Measurements from ENCODE around the gene POP7. TPM values are rescaled to one million over a fixed set of nuclear protein-coding genes. Genes with fewer than 3 reads are reported as not detected.
"Not testable (repeated sequence)": the region's sequence is repeated elsewhere in the genome, so short reads cannot be mapped to it uniquely, and the experiment has no call there.

POP7 gene
- 48.6 TPM for polyA plus RNA-seq

DNA sequence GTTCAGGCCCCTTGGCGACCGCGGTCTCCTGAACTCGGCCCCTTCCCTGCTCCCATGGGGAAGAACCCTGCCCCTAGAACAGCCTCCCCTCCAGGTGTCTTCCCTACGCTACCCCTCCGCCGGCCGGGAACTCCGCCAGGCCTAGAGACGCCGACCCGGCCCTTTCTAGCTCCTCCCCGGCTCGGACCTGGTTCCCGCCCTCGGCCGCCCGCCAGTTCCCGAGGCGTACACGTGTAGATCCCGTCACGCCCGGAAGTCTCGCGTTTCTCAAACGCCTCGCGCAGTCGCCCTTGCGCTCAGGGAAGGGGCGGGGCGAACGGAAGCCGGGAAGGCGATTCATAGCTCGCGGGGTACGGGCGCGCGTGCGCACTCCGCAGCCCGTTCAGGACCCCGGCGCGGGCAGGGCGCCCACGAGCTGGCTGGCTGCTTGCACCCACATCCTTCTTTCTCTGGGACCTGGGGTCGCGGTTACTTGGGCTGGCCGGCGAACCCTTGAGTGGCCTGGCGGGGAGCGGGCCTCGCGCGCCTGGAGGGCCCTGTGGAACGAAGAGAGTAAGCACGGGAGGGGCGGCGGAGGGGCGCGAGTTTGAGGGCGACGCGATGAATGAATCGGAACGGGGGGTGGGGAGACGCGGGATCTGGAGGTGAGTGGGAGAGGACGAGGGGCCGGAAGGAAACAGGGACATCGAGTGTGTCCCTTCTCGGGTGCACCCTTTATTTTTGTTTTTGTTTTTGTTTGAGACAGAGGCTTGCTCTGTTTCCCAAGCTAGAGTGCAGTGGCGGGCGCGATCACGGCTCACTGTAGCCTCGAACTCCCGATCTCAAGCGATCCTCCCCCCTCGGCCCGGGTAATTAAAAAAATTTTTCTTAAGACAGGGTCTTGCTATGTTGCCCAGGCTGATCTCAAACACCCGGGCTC lies at the start of gene POP7:
TSS of gene POP7 (plus strand) at position 369 of the 919 bp plus-strand sequence. CDS start 710 bp downstream, outside the sequence.
- Mint-ChIP-seq H3K36me3 (peaks cover 1% of the 10 kb centered on the region), H3K4me3 (peak within 1 kb of the TSS; percentile 86 to 97 (median 94)), H3K27ac (peak within 1 kb of the TSS; percentile 79 to 97 (median 94)), H3K4me1 (peaks cover 0 to 6% (median 4%) of the 10 kb centered on the region in 3 donors), H3K27me3 (no peaks in the 10 kb centered on the region), H3K9me3 (no peaks in the 10 kb centered on the region)

DNA sequence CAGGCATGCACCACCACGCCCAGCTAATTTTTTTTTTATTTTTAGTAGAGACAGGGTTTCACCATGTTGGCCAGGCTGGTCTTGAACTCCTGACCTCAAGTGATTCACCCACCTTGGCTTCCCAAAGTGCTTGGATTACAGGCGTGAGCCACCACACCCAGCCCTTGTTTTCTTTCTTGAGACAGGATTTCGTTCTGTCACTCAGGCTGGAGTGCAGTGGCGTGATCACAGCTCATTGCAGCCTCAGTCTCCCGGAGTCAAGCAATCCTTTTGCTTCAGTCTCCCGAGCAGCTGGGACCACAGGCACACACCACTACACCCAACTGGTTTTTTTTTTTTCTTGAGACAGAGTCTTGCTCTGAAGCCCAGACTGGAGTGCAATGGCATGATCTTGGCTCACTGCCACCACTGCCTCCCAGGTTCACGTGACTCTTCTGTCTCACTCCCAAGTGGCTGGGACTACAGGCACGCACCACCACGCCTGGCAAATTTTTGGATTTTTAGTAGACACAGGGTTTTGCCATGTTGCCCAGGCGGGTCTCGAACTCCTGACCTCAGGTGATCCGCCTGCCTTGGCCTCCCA lies 43.6 kb upstream of the POP7 start:
- H3K27me3 Mint-ChIP-seq = peaks cover 17% of the 10 kb centered on the region
- not testable (repeated sequence) for H3K27ac Mint-ChIP-seq, H3K36me3 Mint-ChIP-seq, H3K4me3 Mint-ChIP-seq, H3K4me1 Mint-ChIP-seq, H3K9me3 Mint-ChIP-seq

DNA sequence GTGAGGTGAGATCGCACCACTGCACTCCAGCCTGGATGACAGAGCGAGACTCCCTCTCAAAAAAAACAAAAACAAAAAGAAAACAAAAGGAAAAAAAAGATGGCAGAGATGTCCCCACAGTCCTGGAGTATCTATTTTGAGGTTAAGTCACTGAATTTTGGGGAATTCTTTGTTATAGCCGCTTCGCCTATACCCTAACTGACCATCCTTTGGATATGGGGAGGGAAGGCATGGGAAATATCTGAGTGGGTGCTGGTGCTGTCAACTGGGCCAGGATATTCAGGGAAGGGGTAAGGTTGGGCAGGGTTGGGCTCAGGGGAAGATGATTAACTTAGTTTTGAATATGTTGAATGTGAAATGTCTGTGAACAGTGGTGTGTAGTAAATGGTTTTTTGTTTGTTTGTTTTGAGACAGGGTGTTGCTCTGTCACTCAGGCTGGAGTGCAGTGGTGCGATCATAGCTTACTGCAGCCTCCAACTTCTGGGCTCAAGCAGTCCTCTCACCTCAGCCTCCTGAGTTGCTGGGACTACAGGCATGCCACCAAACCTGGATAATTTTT lies 40.7 kb upstream of the POP7 start:
- Mint-ChIP-seq H3K27ac (no peak overlapping the region), H3K27me3 (peaks cover 10% of the 10 kb centered on the region), H3K9me3 (peaks cover 0 to 2% (median 0%) of the 10 kb centered on the region in 3 donors), H3K4me3 (no peak overlapping the region), H3K4me1 (peaks cover 0 to 5% (median 5%) of the 10 kb centered on the region in 3 donors), H3K36me3 (peaks cover 2% of the 10 kb centered on the region)

GRCh38 chr7:100667331-100668068 lies 38.4 kb upstream of the POP7 start:
- H3K36me3 Mint-ChIP-seq = peaks cover 2% of the 10 kb centered on the region
- H3K4me3 Mint-ChIP-seq = peak overlapping the region in 1 of 4 donors; percentile 33
- peaks cover 0 to 5% (median 5%) of the 10 kb centered on the region in 3 donors for H3K4me1 Mint-ChIP-seq
- H3K9me3 Mint-ChIP-seq = no peaks in the 10 kb centered on the region
- peaks cover 6% of the 10 kb centered on the region for H3K27me3 Mint-ChIP-seq
- peak overlapping the region in 1 of 3 donors; percentile 71 for H3K27ac Mint-ChIP-seq

DNA sequence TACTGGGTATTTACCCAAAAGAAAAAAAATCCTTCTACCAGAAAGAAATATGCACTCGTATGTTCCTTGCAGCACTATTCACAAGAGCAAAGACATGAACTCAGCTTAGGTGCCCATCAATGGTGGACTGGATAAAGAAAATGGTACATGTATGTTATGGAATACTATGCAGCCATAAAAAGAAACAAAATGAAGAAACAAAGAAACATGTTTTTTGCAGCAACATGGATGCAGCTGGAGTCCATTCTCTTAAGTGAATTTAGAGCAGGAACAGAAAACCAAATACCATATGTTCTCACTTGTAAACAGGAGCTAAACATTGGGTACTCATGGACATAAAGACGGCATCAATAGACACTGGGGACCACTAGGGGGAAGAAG lies 37.9 kb upstream of the POP7 start:
- Mint-ChIP-seq H3K4me1 (peaks cover 0 to 5% (median 5%) of the 10 kb centered on the region in 3 donors), H3K4me3 (peak overlapping the region in 1 of 4 donors; percentile 68), H3K36me3 (peaks cover 2% of the 10 kb centered on the region), H3K9me3 (no peaks in the 10 kb centered on the region), H3K27ac (peak overlapping the region in 1 of 3 donors; percentile 71), H3K27me3 (peaks cover 6% of the 10 kb centered on the region)

- not testable (repeated sequence) for H3K27me3 Mint-ChIP-seq, H3K27ac Mint-ChIP-seq, H3K4me3 Mint-ChIP-seq, H3K36me3 Mint-ChIP-seq, H3K9me3 Mint-ChIP-seq
- H3K4me1 Mint-ChIP-seq = peaks cover 0 to 11% (median 5%) of the 10 kb centered on the region in 3 donors
Observed at GRCh38 chr7:100669106-100669505, 36.8 kb upstream of the POP7 start.

DNA sequence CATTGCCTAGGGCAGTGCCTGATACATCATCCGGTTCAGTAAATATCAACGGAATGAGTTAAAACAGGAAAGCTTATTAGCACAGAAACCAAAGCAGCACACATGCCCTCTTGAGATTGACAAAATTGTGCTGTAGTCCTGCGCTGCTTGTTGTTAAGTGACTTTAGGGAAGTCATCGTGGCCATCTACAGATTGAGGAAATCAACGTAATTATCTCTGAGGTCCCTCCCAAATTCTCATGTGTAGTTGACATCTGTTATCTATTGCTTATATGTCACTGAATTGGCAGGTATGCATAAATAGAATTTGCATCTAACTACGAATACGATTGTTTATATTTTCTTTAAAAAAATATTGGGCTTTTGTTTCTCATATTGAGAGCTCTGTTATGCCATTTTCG lies 35.8 kb upstream of the POP7 start:
- peaks cover 0 to 11% (median 5%) of the 10 kb centered on the region in 3 donors for H3K4me1 Mint-ChIP-seq
- peak overlapping the region in 1 of 4 donors; percentile 43 for H3K4me3 Mint-ChIP-seq
- peaks cover 6% of the 10 kb centered on the region for H3K27me3 Mint-ChIP-seq
- H3K9me3 Mint-ChIP-seq = no peaks in the 10 kb centered on the region
- peak overlapping the region in 1 of 3 donors; percentile 54 for H3K27ac Mint-ChIP-seq
- no peaks in the 10 kb centered on the region for H3K36me3 Mint-ChIP-seq

GRCh38 chr7:100671353-100672327 lies 34.3 kb upstream of the POP7 start:
- no peaks in the 10 kb centered on the region for H3K36me3 Mint-ChIP-seq
- no peaks in the 10 kb centered on the region for H3K9me3 Mint-ChIP-seq
- H3K4me1 Mint-ChIP-seq = peaks cover 0 to 11% (median 5%) of the 10 kb centered on the region in 3 donors
- peaks cover 3% of the 10 kb centered on the region for H3K27me3 Mint-ChIP-seq
- H3K27ac Mint-ChIP-seq = peak overlapping the region in 1 of 3 donors; percentile 54
- H3K4me3 Mint-ChIP-seq = peak overlapping the region in 2 of 4 donors; percentile 30 to 91

- H3K27ac Mint-ChIP-seq = peak within 1 kb of the TSS; percentile 92 to 98 (median 97)
- H3K9me3 Mint-ChIP-seq = no peaks in the 10 kb centered on the region
- peak within 1 kb of the TSS; percentile 91 to 99 (median 97) for H3K4me3 Mint-ChIP-seq
- H3K36me3 Mint-ChIP-seq = no peaks in the 10 kb centered on the region
- no peaks in the 10 kb centered on the region for H3K27me3 Mint-ChIP-seq
- peaks cover 2 to 6% (median 5%) of the 10 kb centered on the region in 3 donors for H3K4me1 Mint-ChIP-seq
Observed at GRCh38 chr7:100673302-100673941, 32.5 kb upstream of the POP7 start, which contains the start of gene GNB2. TSS of gene GNB2 (plus strand) at chr7:100673740. CDS start at chr7:100676266, 2,526 bp downstream.

GRCh38 chr7:100673942-100674410 lies 31.9 kb upstream of the POP7 start:
- H3K27me3 Mint-ChIP-seq = no peaks in the 10 kb centered on the region
- H3K36me3 Mint-ChIP-seq = no peaks in the 10 kb centered on the region
- H3K4me1 Mint-ChIP-seq = peaks cover 2 to 6% (median 5%) of the 10 kb centered on the region in 3 donors
- H3K27ac Mint-ChIP-seq = peak overlapping the region; percentile 92 to 98 (median 97)
- no peaks in the 10 kb centered on the region for H3K9me3 Mint-ChIP-seq
- peak overlapping the region; percentile 91 to 99 (median 97) for H3K4me3 Mint-ChIP-seq

DNA sequence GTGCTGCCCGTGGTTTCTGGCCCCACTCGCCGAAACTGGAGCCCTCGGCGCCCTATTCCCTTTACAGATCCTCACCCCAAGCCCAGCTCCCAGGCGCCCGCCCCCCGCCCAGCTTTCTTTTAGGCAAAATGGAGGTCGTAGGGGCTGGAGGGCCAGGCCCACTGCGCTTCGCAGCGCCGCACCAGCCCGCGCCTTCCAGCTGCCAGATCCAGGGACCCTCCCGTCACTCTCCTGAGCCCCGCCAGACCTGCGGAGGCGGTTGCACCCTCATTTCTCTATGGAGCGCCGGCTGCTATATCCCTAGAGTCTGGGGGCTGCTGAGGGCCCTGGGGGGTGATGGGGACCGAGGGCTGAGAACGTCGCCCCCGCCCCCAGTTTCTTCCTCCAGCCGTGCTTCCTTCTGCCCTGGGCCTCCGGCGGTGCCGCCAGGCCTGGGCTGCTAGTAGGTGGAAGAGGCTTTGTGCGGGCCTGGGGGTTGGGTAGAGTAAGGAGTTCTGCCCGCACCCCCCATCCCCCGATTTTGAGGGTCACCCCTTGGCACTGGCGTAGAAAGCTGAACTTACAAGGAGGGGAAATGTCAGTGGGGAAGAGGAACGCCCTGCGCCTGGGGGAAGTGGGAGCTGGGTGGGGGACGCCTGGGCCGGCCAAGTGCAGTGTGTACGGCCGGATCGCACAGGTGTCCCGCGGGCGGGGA lies 31.4 kb upstream of the POP7 start:
- Mint-ChIP-seq H3K4me1 (peaks cover 2 to 6% (median 5%) of the 10 kb centered on the region in 3 donors), H3K9me3 (no peaks in the 10 kb centered on the region), H3K27me3 (no peaks in the 10 kb centered on the region), H3K4me3 (peak overlapping the region; percentile 91 to 99 (median 97)), H3K27ac (peak overlapping the region; percentile 92 to 98 (median 97)), H3K36me3 (no peaks in the 10 kb centered on the region)

DNA sequence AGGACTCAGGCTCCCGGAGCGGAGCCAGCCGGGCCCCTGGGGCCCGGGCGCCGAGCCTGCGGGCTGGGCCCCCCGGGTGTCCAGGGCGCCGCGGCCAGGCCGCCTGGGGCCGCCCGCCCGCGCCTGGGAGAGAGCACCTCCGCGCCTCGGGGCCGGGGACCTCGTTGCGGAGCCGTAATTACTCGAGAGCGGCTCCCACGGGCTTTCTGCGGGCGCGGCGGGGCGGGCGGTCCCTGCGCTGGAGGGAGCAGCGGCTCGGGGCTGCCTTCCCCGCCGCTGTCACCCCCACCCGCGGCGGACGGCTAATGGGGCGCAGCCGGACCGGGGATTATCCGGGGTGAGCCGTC lies 30.8 kb upstream of the POP7 start:
- no peaks in the 10 kb centered on the region for H3K36me3 Mint-ChIP-seq
- H3K27ac Mint-ChIP-seq = peak overlapping the region; percentile 92 to 98 (median 97)
- no peaks in the 10 kb centered on the region for H3K9me3 Mint-ChIP-seq
- H3K4me1 Mint-ChIP-seq = peaks cover 2 to 6% (median 5%) of the 10 kb centered on the region in 3 donors
- no peaks in the 10 kb centered on the region for H3K27me3 Mint-ChIP-seq
- H3K4me3 Mint-ChIP-seq = peak overlapping the region; percentile 91 to 99 (median 97)

Measured in IgD-negative memory B cell (primary cell).